ENCODE results near the gene ABR. TPM values are rescaled to one million over a fixed set of nuclear protein-coding genes. Genes with fewer than 3 reads are reported as not detected.
A peak's percentile ranks its signal among the peaks of the same experiment; 100 is the strongest.
"Not testable (repeated sequence)": the region's sequence is repeated elsewhere in the genome, so short reads cannot be mapped to it uniquely, and the experiment has no call there.

The ABR gene
- total RNA-seq, 2 donors from 2014 or later: 79.1 to 80.5 TPM

DNA sequence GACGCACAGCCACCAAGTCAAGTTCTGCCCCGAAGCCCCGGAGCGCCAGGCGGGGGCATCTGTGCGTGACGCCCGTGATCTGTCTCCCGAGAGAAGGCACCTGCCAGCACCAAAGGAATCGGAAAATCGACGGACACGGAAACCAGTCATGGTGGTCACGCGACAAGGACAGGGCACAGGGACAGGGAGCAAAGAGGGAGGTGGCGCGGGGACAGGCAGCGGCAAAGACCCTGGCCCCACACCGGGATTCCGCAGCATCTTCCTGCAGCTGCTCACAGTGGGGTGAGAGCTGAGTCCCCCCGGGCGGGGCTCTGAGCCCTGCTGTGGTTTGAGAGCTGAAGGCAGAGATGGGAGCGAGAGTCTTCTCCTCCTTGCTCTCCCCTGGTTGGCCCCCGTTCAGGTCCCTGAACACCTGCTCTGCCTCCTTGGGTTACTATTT is 56.4 kb downstream of the ABR start:
- no peak for DNase-seq (ENCODE audit: low spot score)
- Mint-ChIP-seq H3K4me3 (no peak overlapping the region), H3K9me3 (no peaks in the 10 kb centered on the region), H3K27me3 (no peaks in the 10 kb centered on the region), H3K4me1 (ENCODE audit: low read depth in 2 of 2) (peaks cover 19 to 30% of the 10 kb centered on the region in 2 donors), H3K27ac (peak overlapping the region in 1 of 2 donors; percentile 76), H3K36me3 (no peaks in the 10 kb centered on the region)
- no peak for ATAC-seq

DNA sequence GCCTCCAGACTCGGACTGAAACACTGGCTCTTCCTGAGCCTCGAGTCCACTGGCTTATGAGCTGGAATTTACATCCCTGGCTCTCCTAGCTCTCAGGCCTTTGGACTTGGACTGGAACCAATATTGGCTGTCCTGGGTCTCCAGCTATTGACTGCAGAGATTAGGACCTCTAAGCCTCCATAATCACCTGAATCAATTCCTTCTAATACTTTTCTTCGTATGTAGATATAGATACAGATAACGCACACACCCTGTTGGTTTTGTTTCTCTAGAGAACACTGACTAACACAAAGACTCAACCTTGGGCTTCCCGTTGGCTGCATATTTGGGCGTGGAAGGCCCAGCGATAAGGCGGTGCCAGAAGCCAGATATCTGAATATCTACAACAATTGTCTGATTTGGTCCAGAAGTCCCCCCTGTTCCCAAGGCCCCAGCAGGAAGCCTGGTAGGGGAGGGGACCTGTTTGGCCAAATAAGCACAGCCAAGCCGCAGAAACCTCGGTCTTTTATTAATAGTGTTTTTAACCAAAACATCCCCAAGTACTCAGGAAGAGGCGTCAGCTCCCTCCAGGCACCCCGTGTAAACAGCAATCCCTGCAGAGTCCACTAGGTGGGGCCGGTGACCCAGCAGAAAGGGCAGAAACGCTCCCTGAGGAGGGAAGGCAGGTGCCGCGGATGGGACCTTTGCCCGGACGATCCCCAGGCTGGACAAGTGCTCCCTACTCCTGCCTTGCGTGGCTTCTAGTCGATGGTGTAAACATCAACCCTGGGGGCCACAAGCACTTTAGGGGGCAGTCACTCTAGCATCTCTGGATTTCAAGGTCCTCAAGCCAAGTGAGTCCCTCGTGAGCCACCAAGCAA is 57.0 kb downstream of the ABR start:
- ATAC-seq (peak in 1 of 2 donors; percentile 49), DNase-seq (ENCODE audit: low spot score) (peak; percentile 88)
- peak overlapping the region in 1 of 2 donors; percentile 76 for H3K27ac Mint-ChIP-seq
- H3K4me3 Mint-ChIP-seq: no peak overlapping the region
- H3K9me3 Mint-ChIP-seq: no peaks in the 10 kb centered on the region
- H3K27me3 Mint-ChIP-seq: no peaks in the 10 kb centered on the region
- peaks cover 19 to 30% of the 10 kb centered on the region in 2 donors for H3K4me1 Mint-ChIP-seq (ENCODE audit: low read depth in 2 of 2)
- H3K36me3 Mint-ChIP-seq: no peaks in the 10 kb centered on the region

DNA sequence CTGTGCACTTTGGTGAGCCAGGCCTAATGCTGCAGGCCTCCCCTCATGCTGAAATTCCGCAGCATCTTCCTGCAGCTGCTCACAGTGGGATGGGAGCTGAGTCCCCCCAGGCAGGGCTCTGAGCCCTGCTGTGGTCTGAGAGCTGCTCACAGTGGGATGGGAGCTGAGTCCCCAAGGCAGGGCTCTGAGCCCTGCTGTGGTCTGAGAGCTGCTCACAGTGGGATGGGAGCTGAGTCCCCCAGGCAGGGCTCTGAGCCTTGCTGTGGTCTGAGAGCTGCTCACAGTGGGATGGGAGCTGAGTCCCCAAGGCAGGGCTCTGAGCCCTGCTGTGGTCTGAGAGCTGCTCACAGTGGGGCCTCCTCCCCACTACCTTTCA is 58.4 kb downstream of the ABR start:
- H3K27me3 Mint-ChIP-seq; H3K9me3 Mint-ChIP-seq; H3K36me3 Mint-ChIP-seq; ATAC-seq; DNase-seq (ENCODE audit: low spot score); H3K4me3 Mint-ChIP-seq: not testable (repeated sequence)
- Mint-ChIP-seq H3K4me1 (ENCODE audit: low read depth in 2 of 2) (peaks cover 19 to 30% of the 10 kb centered on the region in 2 donors), H3K27ac (peak overlapping the region; percentile 76 to 94)

DNA sequence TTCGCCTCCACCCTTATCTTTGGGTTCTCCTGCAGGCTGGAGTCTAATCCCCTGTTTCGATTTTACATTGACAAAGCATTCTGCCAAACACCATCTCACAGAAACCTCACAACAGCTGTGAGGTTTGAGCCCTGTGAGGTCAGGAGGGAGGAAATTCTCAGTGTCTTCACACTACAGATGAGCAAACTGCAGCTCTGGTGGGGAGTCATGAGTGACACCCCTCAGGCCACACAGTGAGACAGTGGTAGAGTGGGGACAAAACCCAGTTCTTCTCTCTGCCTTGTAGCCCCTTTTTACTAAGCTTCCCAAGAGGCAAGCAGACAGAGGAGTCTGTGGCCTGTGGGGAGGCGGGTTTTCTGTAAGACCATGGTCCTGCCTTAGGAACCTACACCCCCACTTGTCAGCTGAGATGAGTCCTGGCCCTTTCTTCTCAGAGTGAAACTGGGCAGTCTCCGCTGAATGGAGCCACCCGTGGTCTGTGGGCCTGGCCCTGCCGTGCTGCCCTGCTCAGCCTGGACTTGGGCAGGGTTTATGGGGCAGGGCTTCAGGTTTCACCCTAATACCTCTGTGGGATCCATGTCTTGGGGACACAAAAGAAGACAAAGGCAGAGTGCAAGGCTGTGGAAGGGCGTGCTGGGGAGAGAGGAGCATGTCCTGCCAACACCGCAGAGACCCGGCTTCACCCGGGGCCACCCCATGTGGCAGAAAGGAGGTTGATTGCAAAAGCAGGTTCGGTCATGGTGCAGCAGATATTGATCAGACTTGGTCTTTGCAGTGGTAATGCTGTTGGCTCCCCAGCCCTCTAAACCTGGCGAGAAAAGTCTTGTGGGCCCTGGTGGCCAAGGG is 59.0 kb downstream of the ABR start:
- DNase-seq (ENCODE audit: low spot score) (peak; percentile 85), ATAC-seq (peak; percentile 91 to 96)
- Mint-ChIP-seq H3K4me1 (ENCODE audit: low read depth in 2 of 2) (peaks cover 19 to 32% of the 10 kb centered on the region in 2 donors), H3K9me3 (no peaks in the 10 kb centered on the region), H3K36me3 (no peaks in the 10 kb centered on the region), H3K27ac (peak overlapping the region; percentile 76 to 94), H3K4me3 (peak overlapping the region; percentile 62), H3K27me3 (no peaks in the 10 kb centered on the region)

DNA sequence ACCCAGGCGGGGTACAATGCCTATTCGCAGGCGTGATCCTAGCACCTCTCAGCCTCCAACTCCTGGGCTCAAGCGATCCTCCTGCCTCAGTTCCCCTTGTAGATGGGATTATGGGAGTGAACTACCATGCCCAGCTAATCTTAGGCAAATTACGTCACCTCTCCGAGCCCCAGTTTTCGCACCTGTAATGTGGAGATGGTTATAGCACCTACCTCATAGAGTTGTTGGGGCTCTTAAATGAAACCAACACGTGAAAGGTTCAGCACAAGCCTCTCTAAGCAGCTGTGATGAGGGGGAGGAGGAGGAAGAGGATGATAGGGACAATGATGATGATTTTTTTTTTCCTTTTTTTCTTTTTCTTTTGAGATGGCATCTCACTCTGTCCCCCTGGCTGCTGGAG is 59.9 kb downstream of the ABR start:
- Mint-ChIP-seq H3K27me3 (no peaks in the 10 kb centered on the region), H3K4me3 (peak overlapping the region; percentile 62), H3K9me3 (no peaks in the 10 kb centered on the region), H3K4me1 (ENCODE audit: low read depth in 2 of 2) (peaks cover 26 to 39% of the 10 kb centered on the region in 2 donors), H3K27ac (peak overlapping the region; percentile 76 to 94), H3K36me3 (no peaks in the 10 kb centered on the region)
- DNase-seq (ENCODE audit: low spot score) (no peak), ATAC-seq (peak in 1 of 2 donors; percentile 14)

DNA sequence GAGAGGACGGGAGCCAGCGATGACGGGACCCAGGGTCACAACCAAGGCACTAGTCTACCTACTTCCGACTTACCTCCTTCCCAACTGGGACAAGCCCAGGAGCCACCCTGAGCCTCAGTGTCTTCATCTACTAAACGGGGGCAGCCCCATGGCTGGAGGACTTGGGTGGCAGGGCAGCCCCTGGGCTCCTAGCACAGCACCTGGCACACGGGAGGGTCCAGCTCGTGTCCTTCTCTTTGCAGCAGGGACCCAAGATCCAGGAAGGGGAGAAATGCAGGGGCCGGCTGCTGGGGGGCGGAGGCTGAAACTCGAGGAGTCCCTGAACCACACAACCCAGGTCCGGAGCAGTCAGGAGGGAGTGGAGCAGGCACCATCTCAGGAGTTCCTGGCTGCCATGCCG is 63.2 kb downstream of the ABR start:
- no peak overlapping the region for H3K4me3 Mint-ChIP-seq

DNA sequence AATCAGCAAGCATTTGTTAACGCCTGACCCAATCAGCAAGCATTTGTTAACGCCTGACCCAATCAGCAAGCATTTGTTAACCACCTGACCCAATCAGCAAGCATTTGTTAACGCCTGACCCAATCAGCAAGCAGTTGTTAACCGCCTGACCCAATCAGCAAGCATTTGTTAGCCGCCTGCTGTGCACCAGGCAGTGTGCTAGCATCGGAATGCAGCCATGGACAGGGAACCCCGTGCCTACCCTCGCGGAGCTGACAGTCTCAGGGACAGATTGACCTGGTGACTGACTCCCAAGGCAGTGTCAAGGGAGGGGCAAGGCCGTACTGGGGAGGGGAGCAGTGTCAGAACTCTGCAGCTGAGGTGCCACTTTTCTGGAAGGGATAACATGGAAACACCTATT is 66.9 kb downstream of the ABR start:
- H3K4me1 Mint-ChIP-seq (ENCODE audit: low read depth in 2 of 2): peaks cover 26 to 30% of the 10 kb centered on the region in 2 donors
- ATAC-seq: no peak
- H3K27ac Mint-ChIP-seq: no peak overlapping the region
- H3K9me3 Mint-ChIP-seq: no peaks in the 10 kb centered on the region
- H3K27me3 Mint-ChIP-seq: no peaks in the 10 kb centered on the region
- DNase-seq (ENCODE audit: low spot score): no peak
- H3K4me3 Mint-ChIP-seq: no peak overlapping the region
- H3K36me3 Mint-ChIP-seq: no peaks in the 10 kb centered on the region

More for the DNA sequence above, 63.2 kb downstream of the ABR start:
- DNase-seq (ENCODE audit: low spot score) (no peak), ATAC-seq (no peak)
- H3K4me1 Mint-ChIP-seq (ENCODE audit: low read depth in 2 of 2): peaks cover 29 to 37% of the 10 kb centered on the region in 2 donors
- H3K36me3 Mint-ChIP-seq: no peaks in the 10 kb centered on the region
- H3K27me3 Mint-ChIP-seq: no peaks in the 10 kb centered on the region
- H3K27ac Mint-ChIP-seq: no peak overlapping the region
- no peaks in the 10 kb centered on the region for H3K9me3 Mint-ChIP-seq

DNA sequence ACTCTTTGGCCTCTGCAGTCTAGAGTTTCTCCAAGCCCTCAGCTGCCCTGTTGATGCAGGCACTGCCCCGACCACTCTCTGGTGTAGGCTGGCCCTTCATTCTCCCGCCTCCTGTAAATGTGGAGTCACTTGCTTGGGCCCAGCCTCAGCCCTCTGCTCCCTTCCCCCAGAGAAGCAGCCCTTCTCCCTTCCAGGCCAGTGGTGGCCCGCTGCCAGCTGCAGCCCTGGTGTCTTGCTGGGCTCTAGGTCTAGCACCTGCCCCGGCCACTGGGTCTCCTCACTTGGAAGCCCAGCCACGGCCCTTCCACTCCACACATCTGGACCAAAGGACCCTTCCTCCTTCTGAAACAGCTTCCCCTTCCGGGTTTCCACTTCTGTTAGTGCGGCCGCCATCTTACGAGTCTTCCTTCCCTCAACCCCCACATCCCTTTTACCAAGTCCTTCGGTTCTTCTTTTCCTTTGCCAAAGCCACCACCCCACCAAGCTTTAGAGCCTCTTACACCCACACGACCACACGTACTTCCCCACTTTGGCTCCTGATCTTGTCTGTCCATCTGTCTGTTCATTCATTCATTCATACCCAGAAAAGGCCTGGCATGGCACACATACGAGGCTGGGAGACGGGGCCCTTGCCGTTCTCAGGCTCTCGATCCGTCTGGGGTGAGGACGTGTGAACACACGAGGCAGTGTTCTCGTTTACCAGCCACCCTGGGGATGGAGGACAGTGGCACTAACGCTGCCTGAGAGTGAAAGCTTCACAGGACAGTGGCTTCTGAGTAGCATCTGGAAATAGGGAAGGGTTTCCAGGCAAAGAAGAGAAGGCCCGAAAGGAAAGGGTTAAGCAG is 68.0 kb downstream of the ABR start:
- peak overlapping the region; percentile 48 to 83 for H3K27ac Mint-ChIP-seq
- H3K27me3 Mint-ChIP-seq: no peaks in the 10 kb centered on the region
- peak overlapping the region; percentile 32 for H3K4me3 Mint-ChIP-seq
- ATAC-seq (no peak), DNase-seq (ENCODE audit: low spot score) (no peak)
- no peaks in the 10 kb centered on the region for H3K36me3 Mint-ChIP-seq
- H3K4me1 Mint-ChIP-seq (ENCODE audit: low read depth in 2 of 2): peaks cover 36% of the 10 kb centered on the region in 2 donors
- no peaks in the 10 kb centered on the region for H3K9me3 Mint-ChIP-seq

DNA sequence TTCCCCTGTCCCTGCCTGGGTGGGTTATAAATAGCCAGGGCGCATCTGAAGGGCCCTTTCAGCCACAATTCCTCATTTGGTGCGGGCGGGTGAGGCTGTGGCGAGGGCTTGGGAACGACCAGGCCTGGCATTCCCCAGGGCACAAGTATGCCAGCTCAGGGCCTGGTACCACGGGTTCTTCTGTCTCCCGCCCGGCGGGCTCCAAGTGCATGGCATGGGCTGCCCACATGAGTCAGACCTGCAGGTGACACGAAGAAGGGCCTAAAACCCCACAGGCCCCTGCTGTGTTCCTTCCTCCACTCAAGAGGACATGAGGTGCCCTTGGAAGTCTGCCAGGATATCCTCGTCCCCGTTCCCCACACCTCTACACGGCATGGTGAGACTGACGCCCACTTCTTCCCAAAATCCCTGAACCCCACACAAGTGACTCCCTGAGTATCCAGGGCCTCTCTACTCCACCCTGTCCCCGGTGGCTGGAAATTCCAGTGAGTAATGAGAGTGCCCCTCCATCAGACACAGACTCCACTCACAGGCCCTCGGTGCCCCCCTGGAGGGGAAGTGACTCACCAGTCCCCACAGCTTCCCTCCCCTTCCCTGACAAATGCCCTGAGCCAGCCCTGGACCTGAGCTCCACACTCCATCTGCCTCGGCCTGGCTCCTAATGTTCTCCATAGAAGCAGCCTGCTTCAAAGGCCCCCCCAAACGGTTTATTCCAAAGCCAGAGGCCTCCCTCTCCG is 68.8 kb downstream of the ABR start:
- no peaks in the 10 kb centered on the region for H3K9me3 Mint-ChIP-seq
- no peaks in the 10 kb centered on the region for H3K27me3 Mint-ChIP-seq
- H3K27ac Mint-ChIP-seq: peak overlapping the region; percentile 48 to 83
- H3K4me3 Mint-ChIP-seq: peak overlapping the region; percentile 32
- peaks cover 36 to 38% of the 10 kb centered on the region in 2 donors for H3K4me1 Mint-ChIP-seq (ENCODE audit: low read depth in 2 of 2)
- ATAC-seq: no peak
- DNase-seq (ENCODE audit: low spot score): no peak
- H3K36me3 Mint-ChIP-seq: no peaks in the 10 kb centered on the region

DNA sequence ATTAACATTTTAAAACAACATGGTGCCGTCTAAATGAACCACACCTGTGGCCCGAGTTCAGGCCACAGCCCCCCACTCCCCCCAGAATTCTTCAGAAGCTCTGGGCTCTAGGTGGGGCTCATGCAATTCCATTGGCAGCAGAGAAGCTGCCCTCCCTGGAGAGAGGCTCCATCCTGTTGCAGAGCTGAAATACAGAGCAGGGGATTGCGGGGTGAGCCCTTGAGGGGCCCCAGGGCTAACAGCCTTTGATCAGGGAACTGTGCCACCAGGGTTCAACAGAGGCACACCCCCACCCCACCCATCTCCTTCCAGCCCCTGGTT is 69.3 kb downstream of the ABR start:
- H3K4me1 Mint-ChIP-seq (ENCODE audit: low read depth in 2 of 2): peaks cover 35 to 40% of the 10 kb centered on the region in 2 donors
- H3K36me3 Mint-ChIP-seq: no peaks in the 10 kb centered on the region
- H3K27ac Mint-ChIP-seq: peak overlapping the region; percentile 50 to 56
- H3K9me3 Mint-ChIP-seq: no peaks in the 10 kb centered on the region
- ATAC-seq (no peak), DNase-seq (ENCODE audit: low spot score) (no peak)
- H3K4me3 Mint-ChIP-seq: peak overlapping the region; percentile 78
- H3K27me3 Mint-ChIP-seq: no peaks in the 10 kb centered on the region

DNA sequence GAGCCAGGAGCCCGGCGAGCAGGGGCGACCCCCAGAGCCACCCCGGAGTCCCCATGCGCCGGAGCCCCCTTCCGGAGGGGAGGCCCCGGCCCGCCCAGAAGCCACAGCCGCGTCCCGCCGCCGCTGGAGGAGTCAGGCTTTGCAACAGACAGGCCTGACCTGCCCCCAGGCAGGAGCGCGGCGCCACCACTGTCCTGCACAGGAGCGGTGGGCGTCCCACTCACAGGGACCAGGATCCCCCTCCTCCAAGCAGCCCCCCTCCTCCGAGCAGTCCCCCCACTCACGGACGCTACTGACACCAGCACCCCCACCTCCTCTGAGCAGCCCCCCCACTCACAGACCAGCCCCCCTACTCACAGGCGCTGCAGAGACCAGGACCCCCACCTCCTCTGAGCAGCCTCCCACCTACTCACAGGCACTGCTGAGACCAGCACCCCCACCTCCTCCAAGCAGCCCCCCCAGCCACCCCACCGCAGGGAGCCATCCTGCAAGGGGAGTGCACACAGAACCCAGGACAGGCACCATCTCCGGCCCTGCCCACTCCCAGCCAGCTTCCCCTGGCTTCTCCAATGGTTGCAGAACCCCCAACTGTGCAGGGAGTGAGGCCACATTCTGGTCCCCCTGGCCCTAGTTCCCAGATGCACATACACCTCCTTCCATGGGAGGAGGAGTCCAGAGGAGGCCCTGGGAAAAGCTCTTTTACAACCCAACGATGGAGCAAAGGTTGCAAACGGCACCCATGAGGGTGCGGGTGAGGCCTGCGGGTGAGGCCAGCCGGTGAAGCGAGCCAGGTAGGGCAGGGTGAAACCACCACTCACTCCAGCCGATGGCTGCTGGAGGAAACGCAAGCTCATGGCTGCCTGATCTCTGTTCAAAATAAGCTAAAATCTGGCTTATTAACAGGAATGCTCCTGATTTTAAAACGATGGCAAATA is 69.9 kb downstream of the ABR start:
- peak in 1 of 2 donors; percentile 66 for ATAC-seq
- Mint-ChIP-seq H3K4me3 (peak overlapping the region; percentile 78), H3K27me3 (no peaks in the 10 kb centered on the region), H3K4me1 (ENCODE audit: low read depth in 2 of 2) (peaks cover 28 to 34% of the 10 kb centered on the region in 2 donors), H3K9me3 (no peaks in the 10 kb centered on the region), H3K27ac (peak overlapping the region; percentile 50 to 56), H3K36me3 (no peaks in the 10 kb centered on the region)
- DNase-seq (ENCODE audit: low spot score): no peak
